IMR-90 (cell line): ENCODE data around the gene APP. TPM values are rescaled to one million over a fixed set of nuclear protein-coding genes. Genes with fewer than 3 reads are reported as not detected.

Experiments
- ATAC-seq: fragments of 200-7000 bp; cut with Tn5 transposase; 2 replicates; pipeline ENCODE4 v1.9.1; 2020; ENCODE audit warnings: low read depth, mild to moderate bottlenecking, moderate library complexity
- BruUV-seq: library from RNA; stranded (reverse); fragments of 400-500 nt; replicated peaks from 2 replicates; lab custom pipeline; 2021; lab: Mats Ljungman, UMichigan
- CTCF ChIA-PET: fragments of 300-600 bp; formaldehyde crosslinking; extraction: SDS; loops from one replicate; lab custom pipeline; 2021; ENCODE audit warnings: antibody characterized with exemption; lab: Yijun Ruan, JAX
- POLR2A ChIA-PET: fragments of 300-600 bp; sonication (Branson Sonifier 250); formaldehyde crosslinking; loops from one replicate; lab custom pipeline; 2022; ENCODE audit warnings: antibody characterized with exemption; ENCODE audit not compliant: unreplicated experiment; lab: Charles Lee
- DNase-seq: peaks from one replicate; pipeline ENCODE4 v3.0.0; 2013
- H2AFZ ChIP-seq: replicated peaks from 2 replicates; pipeline ENCODE3; 2013; ENCODE audit warnings: low read length, mild to moderate bottlenecking; ENCODE audit not compliant: poor library complexity
- H2AK5ac ChIP-seq: 2 replicates; pipeline ENCODE4 v1.6.1; 2013; ENCODE audit warnings: low read depth, low read length, inconsistent platforms
- H2AK9ac ChIP-seq: replicated peaks from 2 replicates; pipeline ENCODE3; 2013; ENCODE audit warnings: mild to moderate bottlenecking, low read depth, low read length, moderate library complexity; ENCODE audit not compliant: poor library complexity
- H2BK120ac ChIP-seq: 2 replicates; pipeline ENCODE4 v1.6.1; 2013; ENCODE audit warnings: low read depth, low read length, inconsistent platforms
- H2BK15ac ChIP-seq: 3 replicates; pipeline ENCODE4 v1.6.1; 2013; ENCODE audit warnings: low read depth, low read length, inconsistent platforms
- H2BK20ac ChIP-seq: 2 replicates; pipeline ENCODE4 v1.6.1; 2013; ENCODE audit warnings: low read depth, mild to moderate bottlenecking, inconsistent platforms, low read length, moderate library complexity
- H2BK5ac ChIP-seq: 2 replicates; pipeline ENCODE4 v1.6.1; 2013; ENCODE audit warnings: mild to moderate bottlenecking, low read depth, low read length, inconsistent platforms; ENCODE audit not compliant: poor library complexity, severe bottlenecking
- H3K14ac ChIP-seq: replicated peaks from 2 replicates; pipeline ENCODE4 v1.6.1; 2013; ENCODE audit warnings: low read depth, low read length, inconsistent platforms
- H3K18ac ChIP-seq: 2 replicates; pipeline ENCODE4 v1.6.1; 2013; ENCODE audit warnings: low read depth, low read length, control low read depth
- H3K23ac ChIP-seq: 2 replicates; pipeline ENCODE4 v1.6.1; 2013; ENCODE audit warnings: low read depth, low read length, inconsistent platforms
- H3K27ac ChIP-seq: 2 replicates; pipeline ENCODE4 v1.5.1; 2013; ENCODE audit warnings: mild to moderate bottlenecking, control low read depth, low read length; ENCODE audit not compliant: insufficient read depth
- H3K27me3 ChIP-seq: 2 replicates; pipeline ENCODE4 v1.6.1; 2013; ENCODE audit warnings: low read length; ENCODE audit not compliant: control insufficient read depth, insufficient read depth
- H3K36me3 ChIP-seq: 2 replicates; pipeline ENCODE4 v1.6.1; 2013; ENCODE audit warnings: low read length, mixed read lengths; ENCODE audit not compliant: control insufficient read depth, insufficient read depth
- H3K4ac ChIP-seq: 2 replicates; pipeline ENCODE4 v1.6.1; 2013; ENCODE audit warnings: low read depth, low read length, inconsistent platforms
- H3K4me1 ChIP-seq: 2 replicates; pipeline ENCODE4 v1.6.1; 2013; ENCODE audit warnings: low read length, mixed read lengths; ENCODE audit not compliant: control insufficient read depth, insufficient read depth
- H3K4me2 ChIP-seq: 2 replicates; pipeline ENCODE4 v1.6.1; 2013; ENCODE audit warnings: low read depth, mild to moderate bottlenecking, control low read depth, low read length, moderate library complexity
- H3K4me3 ChIP-seq: 2 replicates; pipeline ENCODE4 v1.5.1; 2013; ENCODE audit warnings: low read depth, mild to moderate bottlenecking, control low read depth, low read length, moderate library complexity; ENCODE audit not compliant: insufficient read depth
- H3K56ac ChIP-seq: 2 replicates; pipeline ENCODE4 v1.6.1; 2013; ENCODE audit warnings: low read length, inconsistent platforms; ENCODE audit not compliant: insufficient read depth; ENCODE audit errors: extremely low read depth
- H3K79me1 ChIP-seq, 2 experiments: 2 replicates each; pipeline ENCODE4 v1.6.1; 2013; ENCODE audit warnings: low read length in 2 of 2, inconsistent platforms in 1 of 2, low read depth in 1 of 2
- H3K9ac ChIP-seq: 2 replicates; pipeline ENCODE4 v1.6.1; 2013; ENCODE audit warnings: low read depth, low read length, control low read depth
- H3K9me1 ChIP-seq: 2 replicates; pipeline ENCODE4 v1.6.1; 2013; ENCODE audit warnings: low read length, inconsistent platforms; ENCODE audit not compliant: insufficient read depth
- H3K9me3 ChIP-seq: 2 replicates; pipeline ENCODE4 v1.6.1; 2013; ENCODE audit warnings: low read length; ENCODE audit not compliant: control insufficient read depth, insufficient read depth
- H4K20me1 ChIP-seq: 2 replicates; pipeline ENCODE4 v1.6.1; 2013; ENCODE audit warnings: low read length, inconsistent platforms; ENCODE audit not compliant: insufficient read depth
- H4K5ac ChIP-seq: 2 replicates; pipeline ENCODE4 v1.6.1; 2013; ENCODE audit warnings: mild to moderate bottlenecking, low read depth, low read length, control low read depth
- H4K8ac ChIP-seq, 2 experiments: 2 replicates each; pipeline ENCODE4 v1.6.1; 2013; ENCODE audit warnings: low read depth in 2 of 2, low read length in 2 of 2, control low read depth in 1 of 2, inconsistent platforms in 1 of 2
- H4K91ac ChIP-seq: 2 replicates; pipeline ENCODE4 v1.6.1; 2013; ENCODE audit warnings: low read depth, low read length, inconsistent platforms; ENCODE audit not compliant: insufficient read depth
- BHLHE40 ChIP-seq: fragments of 150-350 bp; IDR thresholded peaks from 2 replicates; pipeline ENCODE4 v1.6.1; 2016; ENCODE audit warnings: mild to moderate bottlenecking, low read depth, low read length
- NFE2L2 ChIP-seq: fragments of 150-350 bp; IDR thresholded peaks from 2 replicates; pipeline ENCODE4 v1.6.1; 2016; ENCODE audit warnings: low read depth, mild to moderate bottlenecking, low read length
- RFX5 ChIP-seq: IDR thresholded peaks from 2 replicates; pipeline ENCODE4 v1.8.0; 2012; ENCODE audit warnings: low read depth, mild to moderate bottlenecking, low read length, moderate library complexity
- WGBS, 2 experiments: methylation state at CpG; one replicate each; pipeline versions ENCODE4 v1.1.5 to v1.1.7; 2013; ENCODE audit warnings: missing lambda C conversion rate in 2 of 2; ENCODE audit not compliant: insufficient read length in 1 of 2; ENCODE audit errors: extremely low coverage in 2 of 2; 5-methylcytosine and 5-hydroxymethylcytosine counted together
- dilution Hi-C: fragments of 300-500 bp; cut with HindIII; formaldehyde crosslinking; loops from one replicate; pipeline ENCODE4 v1.14.3; 2018; ENCODE audit warnings: low sequenced_read_pairs; ENCODE audit not compliant: unreplicated experiment
- in situ Hi-C: fragments of 300-500 bp; cut with MboI; formaldehyde crosslinking; loops from 3 replicates; pipeline ENCODE4 v1.14.3; 2019; ENCODE audit warnings: low sequenced_read_pairs, inconsistent platforms, mixed read lengths
- intact Hi-C: fragments of 100-400 bp; cut with micrococcal nuclease; formaldehyde crosslinking; loops from 2 replicates; pipeline ENCODE4 v1.10.0; 2022
- polyA plus RNA-seq, 3 experiments: library from polyadenylated mRNA; depleted of rRNA; stranded (reverse); fragments of >200 nt; gene quantifications; 2 replicates each; pipeline ENCODE4 v1.2.3, GENCODE V29; 2012; ENCODE audit warnings: low replicate concordance in 1 of 3
- total RNA-seq: library from RNA; depleted of rRNA; stranded (reverse); fragments of >200 nt; gene quantifications from 2 replicates; pipeline ENCODE4 v1.2.3, GENCODE V29; 2012

Gene APP
- total and polyA plus RNA-seq, 2 of the 4 experiments (the other 2 are of a cell fraction) = 191 to 530 TPM

- intact Hi-C loops = no loop called here
- dilution Hi-C loops = no loop called here
Measured at GRCh38 chr21:25985990-25986389, 184.6 kb downstream of the APP start.

More at GRCh38 chr21:25985990-25986389, 184.6 kb downstream of the APP start:
- no peak overlapping the region for H3K14ac ChIP-seq
- H3K9me1 ChIP-seq = no peaks in the 10 kb centered on the region
- H2AK9ac ChIP-seq = no peak overlapping the region
- no peaks in the 10 kb centered on the region for H3K9me3 ChIP-seq
- H3K4me1 ChIP-seq = peaks cover 2% of the 10 kb centered on the region; the same call in 1 of the 2 replicates
- no peak for ATAC-seq
- H3K56ac ChIP-seq = no peak overlapping the region
- no TSS peak for BruUV-seq
- TF ChIP-seq NFE2L2 (no peak), BHLHE40 (no peak), RFX5 (no peak)
- no peak overlapping the region for H2BK15ac ChIP-seq
- H3K27ac ChIP-seq = no peak overlapping the region
- no peak overlapping the region for H2BK20ac ChIP-seq
- no peaks in the 10 kb centered on the region for H4K20me1 ChIP-seq
- no peak overlapping the region for H3K4me2 ChIP-seq
- DNase-seq = no peak
- H3K36me3 ChIP-seq = peaks cover 10% of the 10 kb centered on the region
- no peak overlapping the region for H3K4me3 ChIP-seq
- H3K9ac ChIP-seq = no peak overlapping the region
- H2AFZ ChIP-seq = no peak overlapping the region
- H2AK5ac ChIP-seq = no peak overlapping the region
- no peak overlapping the region for H4K5ac ChIP-seq
- H2BK120ac ChIP-seq = no peak overlapping the region
- ChIA-PET CTCF (no interaction called here), POLR2A (no interaction called here)
- no peak overlapping the region for H3K4ac ChIP-seq
- no CpG with 5 or more reads among the region's 3 CpGs for WGBS, 2 experiments
- no peaks in the 10 kb centered on the region for H3K27me3 ChIP-seq
- no peak overlapping the region for H4K8ac ChIP-seq
- H3K79me1 ChIP-seq = peaks cover 0 to 5% of the 10 kb centered on the region in 2 experiments; a peak in 2 of 4 replicates
- H3K23ac ChIP-seq = no peak overlapping the region
- H2BK5ac ChIP-seq = no peak overlapping the region
- H3K18ac ChIP-seq = no peak overlapping the region
- no peak overlapping the region for H4K91ac ChIP-seq
- in situ Hi-C loops = no loop called here
